Midbrain (tissue), 1 donor: ENCODE measurements around the gene TET2.

Experiments used
- DNase-seq: peaks from one replicate; lab custom pipeline; 2025; lab: John Stamatoyannopoulos, UW

The TET2 gene

GRCh38 chr4:105146276-105147015, at the start of gene TET2:
TSS of gene TET2 (plus strand) at chr4:105146876. CDS start at chr4:105233943, 87,067 bp downstream.
- DNase-seq, result peak; percentile 92

- DNase-seq, result no peak
Measured at GRCh38 chr4:105102016-105102415, 44.7 kb upstream of the TET2 start.

GRCh38 chr4:105106426-105106825, 40.2 kb upstream of the TET2 start:
- DNase-seq, result no peak

GRCh38 chr4:105107095-105107856, 39.4 kb upstream of the TET2 start:
- no peak for DNase-seq

DNA sequence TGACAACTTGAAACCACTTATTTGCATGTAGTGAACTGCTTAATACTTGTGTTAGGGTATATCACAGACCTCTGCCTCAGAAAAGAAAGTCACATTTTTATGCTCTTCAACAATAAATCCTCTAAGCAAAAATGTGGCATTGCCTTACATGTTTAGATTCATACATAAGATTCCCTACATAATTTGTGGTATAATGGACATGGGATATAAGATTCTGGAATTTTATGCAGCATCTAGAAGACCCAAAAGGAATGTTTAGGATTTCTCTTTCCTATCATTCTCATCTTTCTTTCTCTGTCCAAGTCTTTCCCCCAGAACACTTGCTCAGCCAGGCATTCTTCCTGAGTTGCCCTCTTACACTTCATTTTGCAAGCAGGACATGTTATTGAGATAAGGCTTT, 37.7 kb upstream of the TET2 start:
- DNase-seq, result no peak

DNA sequence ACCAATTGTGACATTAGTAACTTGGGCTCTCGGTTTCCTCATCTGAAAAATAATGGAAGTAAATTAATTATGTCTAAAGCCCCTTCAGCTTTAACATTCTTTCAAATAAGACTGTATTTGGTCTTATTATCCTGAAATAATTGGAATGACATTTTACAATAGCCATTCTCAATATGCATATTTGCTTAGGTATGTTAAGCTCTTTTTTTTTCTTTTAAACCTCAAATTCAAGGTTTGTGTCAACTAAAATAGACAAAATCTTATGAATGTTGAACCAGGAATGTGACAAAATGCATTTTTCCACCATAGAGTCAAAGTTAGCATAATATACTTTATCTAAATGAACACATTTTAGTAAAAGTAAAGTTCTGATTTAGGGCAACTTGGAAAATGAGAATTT, 34.4 kb upstream of the TET2 start:
- no peak for DNase-seq

- DNase-seq, result no peak
Measured at GRCh38 chr4:105113800-105114199, 32.9 kb upstream of the TET2 start.

- no peak for DNase-seq
Measured at GRCh38 chr4:105116616-105117319, 29.9 kb upstream of the TET2 start.

- DNase-seq, result no peak
Measured at GRCh38 chr4:105119356-105119755, 27.3 kb upstream of the TET2 start.

- no peak for DNase-seq
Measured at GRCh38 chr4:105120626-105121025, 26.1 kb upstream of the TET2 start.

DNA sequence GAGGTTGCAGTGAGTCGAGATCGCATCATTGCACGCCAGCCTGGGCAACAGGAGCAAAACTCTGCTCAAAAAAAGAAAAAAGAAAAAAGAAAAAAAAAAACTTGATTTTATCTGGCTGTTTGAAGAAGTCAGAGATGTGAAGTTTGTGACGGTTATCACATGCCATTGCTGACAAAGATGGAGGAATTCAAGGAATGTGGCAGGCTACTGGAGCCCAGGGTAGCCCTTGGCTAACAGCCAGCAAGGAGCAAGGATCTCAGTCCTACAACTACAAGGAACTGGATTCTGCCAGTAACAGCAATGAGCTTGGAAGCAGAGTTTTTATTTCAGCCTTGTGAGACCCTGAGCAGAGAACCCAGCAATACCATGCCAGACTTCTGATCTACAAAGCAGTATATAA, 24.3 kb upstream of the TET2 start:
- DNase-seq, result no peak

DNA sequence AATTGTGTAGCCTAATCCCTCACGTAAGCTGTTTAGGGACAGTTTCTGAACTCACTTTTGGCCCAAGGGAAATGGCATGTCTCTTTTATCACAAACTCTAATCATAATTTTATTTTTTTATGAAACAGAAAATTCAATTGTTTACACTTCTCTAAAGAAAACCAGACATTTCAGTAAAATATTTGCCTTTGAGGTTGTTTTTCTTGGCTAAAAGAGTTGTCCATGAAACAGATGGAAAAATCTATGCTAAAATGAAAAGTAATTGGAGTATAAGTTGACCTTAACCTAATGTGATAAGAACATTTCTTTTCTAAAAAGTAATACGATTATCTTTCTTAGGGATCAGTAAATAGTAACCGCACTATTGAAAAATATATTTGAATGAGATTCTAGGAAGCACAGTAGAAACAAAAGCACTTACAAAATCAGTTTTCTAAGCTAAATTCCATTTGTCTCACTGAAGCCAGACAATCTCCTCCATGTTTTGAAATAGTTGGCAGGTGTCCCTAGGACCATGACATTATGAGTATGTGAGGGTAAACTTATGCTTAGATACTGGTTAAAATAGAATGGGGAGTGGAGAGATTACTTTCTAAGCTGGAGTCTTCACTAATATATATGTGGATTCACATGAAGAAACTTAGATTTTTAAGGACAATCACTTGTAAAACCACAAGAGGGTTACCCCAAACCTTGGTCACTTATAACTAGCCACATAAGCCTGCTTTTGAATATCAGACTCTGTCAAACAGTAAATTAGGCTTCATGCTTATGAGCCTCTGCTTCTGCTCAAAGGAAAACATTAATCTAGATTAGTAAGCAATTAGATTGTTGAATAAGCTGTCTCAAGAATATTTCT, 20.1 kb upstream of the TET2 start:
- no peak for DNase-seq

DNA sequence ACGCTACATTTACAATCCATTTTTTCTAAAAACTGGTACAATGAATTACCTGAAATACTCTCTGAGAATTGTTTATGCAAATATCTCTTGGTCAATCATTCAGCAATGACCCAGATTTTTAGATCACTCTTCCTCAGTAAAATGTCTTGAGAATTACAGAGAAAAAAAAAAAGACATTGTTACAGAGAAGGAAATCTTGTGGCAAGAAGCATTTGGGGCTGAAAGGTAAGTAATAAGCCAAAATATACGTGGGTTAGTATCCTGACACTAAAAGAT, 19.6 kb upstream of the TET2 start:
- DNase-seq, result no peak

DNA sequence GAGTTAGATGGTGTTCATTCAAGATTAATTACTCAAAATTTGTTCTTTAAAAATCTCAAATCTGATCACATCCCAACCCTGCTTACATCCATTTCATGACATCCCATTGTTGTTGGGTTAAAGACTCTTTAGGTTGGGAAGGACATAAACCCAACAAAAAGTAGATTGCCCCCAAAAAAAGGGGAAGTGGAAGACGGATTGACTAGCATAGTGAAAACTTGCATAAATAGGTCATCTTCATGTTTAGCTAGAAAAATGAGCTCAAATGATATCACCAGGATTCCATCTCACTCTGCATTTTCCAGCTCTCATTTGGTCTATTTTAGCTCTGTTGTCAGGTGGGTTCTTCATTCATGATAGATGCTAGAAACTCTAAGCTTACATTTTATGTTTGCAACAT, 18.5 kb upstream of the TET2 start:
- DNase-seq, result no peak

DNA sequence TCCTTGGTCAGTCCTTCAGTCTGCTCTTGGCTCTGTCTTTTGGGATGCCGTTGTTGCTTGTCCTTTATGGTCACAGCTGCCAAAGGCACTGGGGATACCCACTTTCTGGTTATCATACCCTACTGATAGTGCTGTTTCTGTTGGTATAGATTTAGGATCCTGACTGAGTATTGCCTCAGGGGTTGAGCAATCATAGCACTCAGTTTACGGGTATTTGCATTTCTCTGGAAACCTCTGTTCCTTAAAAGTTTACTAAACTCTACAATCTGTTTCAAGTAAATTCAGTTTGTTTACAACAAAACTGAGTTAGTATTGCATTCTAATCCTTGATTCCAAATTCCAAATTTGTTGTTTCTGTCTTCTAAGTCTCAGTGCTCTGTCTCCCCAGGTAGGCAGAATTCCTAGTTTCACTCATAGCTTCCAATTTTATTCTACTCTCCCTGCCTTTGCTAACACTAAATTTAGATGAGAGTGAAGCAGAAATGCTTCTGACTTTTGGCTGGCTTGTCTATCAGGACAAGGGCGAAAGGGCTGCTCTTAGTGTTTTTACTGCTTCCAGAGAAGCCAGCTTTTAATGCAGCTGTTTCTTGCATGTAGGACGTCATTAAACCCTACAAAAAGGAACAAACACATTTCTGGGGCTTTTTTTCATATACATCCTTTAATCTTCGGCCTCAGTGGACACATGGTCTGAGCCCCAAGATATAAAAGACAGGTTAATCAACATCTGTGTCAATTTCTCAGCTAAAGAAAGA, 17.2 kb upstream of the TET2 start:
- no peak for DNase-seq

DNA sequence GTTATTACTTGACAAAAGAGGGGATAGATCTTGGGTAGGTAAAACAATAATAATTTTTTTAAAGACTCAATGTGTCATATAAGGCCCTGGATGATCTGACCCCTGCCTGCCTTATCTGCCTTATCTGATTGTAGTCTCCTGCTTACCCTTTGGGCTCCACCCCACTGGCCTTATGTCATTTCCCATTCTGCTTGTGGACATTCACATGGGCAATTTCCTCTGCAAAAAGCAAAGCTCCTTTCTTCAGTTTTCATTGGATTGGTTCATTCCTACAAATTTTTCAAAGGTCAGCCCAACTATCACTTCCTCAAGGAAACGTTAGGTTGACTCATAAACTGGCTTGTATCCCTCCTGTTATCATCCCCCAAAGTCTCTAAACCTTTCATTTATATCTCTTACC, 15.7 kb upstream of the TET2 start:
- no peak for DNase-seq

DNA sequence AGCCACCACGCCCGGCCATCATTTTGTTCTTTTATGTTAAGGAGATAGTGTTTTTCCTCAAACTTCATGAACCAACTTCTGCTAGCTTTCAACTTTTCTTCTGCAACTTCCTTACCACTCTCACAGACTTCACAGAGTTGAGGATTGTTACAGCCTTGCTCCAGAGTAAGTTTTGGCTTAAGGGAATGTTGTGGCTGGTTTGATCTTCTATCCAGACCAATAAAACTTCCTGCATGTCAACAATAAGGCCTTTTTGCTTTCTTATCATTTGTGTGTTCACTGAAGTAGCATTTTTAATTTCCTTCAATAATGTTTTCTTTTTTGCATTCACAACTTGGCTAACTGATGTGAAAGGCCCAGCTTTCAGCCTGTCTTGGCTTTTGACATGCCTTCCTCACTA, 12.7 kb upstream of the TET2 start:
- DNase-seq, result no peak

- no peak for DNase-seq
Measured at GRCh38 chr4:105135785-105136184, 10.9 kb upstream of the TET2 start.

GRCh38 chr4:105137121-105137875, 9.4 kb upstream of the TET2 start:
- DNase-seq, result no peak

DNA sequence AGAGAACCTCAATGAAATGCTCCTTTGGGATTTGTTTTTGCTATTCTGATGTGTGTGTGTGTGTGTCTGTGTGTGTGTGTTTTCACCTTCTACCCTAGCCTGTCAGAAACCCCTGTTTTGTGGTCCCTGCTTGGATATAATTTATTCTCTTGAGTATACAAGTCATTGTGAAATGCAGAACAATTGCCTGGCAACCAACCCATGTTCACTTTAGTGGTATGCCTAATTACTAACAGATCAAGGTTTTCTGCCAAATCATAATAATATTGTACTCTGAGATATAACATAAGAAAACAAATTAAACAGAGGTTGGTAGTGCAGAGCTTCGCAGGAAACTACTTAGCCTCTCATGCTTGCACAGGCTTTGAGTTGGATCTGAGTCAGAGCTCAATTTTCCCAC, 7.0 kb upstream of the TET2 start:
- DNase-seq, result no peak
